GM20431 (cell line): ENCODE data around the gene SORCS2.

Experiments used
- in situ Hi-C: fragments of 300-500 bp; cut with MseI, MboI; formaldehyde crosslinking; loops from one replicate; pipeline ENCODE4 v1.15.0; 2020; ENCODE audit warnings: low sequenced_read_pairs; ENCODE audit not compliant: unreplicated experiment

SORCS2 gene

GRCh38 chr4:7693237-7693608, 500.9 kb downstream of the SORCS2 start:
- in situ Hi-C loops = no loop called here

- in situ Hi-C loops = no loop called here
Measured at GRCh38 chr4:7693711-7694110, 501.4 kb downstream of the SORCS2 start.

GRCh38 chr4:7694324-7694723, 502.0 kb downstream of the SORCS2 start:
- in situ Hi-C loops = no loop called here

DNA sequence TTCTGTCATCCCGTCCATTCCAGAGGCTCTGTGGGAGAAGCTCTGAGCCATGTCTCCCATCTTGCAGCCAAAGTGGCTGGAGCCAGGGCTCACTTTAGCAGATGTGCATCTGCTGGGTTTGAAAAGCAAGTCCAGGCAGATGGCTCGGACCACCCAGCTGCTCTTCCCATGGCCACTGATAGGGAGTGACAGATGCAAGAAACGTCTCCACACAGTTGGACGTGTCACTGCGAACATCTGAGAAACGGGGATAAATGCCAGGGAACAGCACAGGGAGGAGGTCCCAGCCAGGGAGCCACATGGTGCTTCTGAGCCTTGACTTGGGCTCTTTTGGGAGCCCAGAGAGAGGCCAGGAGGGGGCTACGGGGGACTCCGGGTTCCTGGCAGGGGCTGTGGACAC, 505.0 kb downstream of the SORCS2 start:
- in situ Hi-C loops = no loop called here

- in situ Hi-C loops = no loop called here
Measured at GRCh38 chr4:7697821-7698220, 505.5 kb downstream of the SORCS2 start.

DNA sequence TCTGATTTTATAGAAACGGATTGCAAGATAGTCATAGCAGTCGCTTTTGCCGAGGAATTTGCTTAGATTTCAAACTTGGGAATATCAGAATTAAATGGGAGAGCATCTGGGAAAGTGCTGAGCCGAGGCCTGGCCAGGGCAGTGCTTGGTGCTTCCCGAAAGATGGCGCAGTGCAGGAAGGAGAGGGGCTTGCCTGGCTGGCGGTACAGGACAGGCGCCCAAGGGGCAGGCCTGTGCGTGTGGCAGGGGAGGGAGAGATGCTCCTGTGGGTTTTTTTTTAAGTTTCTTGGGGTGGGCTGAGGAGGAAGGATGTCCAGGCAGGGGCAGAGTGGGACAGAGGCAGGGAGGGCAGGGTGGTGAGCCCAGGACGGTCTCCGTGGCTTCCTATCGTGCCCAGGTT, 506.2 kb downstream of the SORCS2 start:
- in situ Hi-C loops = no loop called here

GRCh38 chr4:7699031-7699430, 506.7 kb downstream of the SORCS2 start:
- in situ Hi-C loops = no loop called here

GRCh38 chr4:7699825-7700224, 507.5 kb downstream of the SORCS2 start:
- in situ Hi-C loops = no loop called here

- in situ Hi-C loops = no loop called here
Measured at GRCh38 chr4:7700665-7701064, 508.3 kb downstream of the SORCS2 start.

- in situ Hi-C loops = no loop called here
Measured at GRCh38 chr4:7701866-7702649, 509.7 kb downstream of the SORCS2 start.

DNA sequence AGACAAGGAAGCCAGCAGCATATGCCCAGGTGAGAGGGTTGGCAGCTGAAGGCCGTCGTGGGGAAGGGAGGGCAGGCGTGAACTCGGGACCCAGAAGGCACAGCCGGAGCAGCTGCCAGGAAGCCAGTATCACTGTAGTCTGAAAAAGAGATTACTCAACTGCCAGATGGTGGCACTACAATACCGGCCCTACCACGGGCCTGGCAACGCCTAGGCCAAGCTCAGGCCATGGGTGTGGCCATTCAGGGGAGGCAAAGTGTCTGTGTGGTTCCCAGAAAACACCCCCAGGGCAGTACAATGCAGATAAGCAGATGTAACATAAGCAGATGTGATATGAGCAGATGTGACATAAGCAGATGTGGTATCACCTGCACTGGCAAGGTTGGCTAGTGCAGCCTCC, 511.4 kb downstream of the SORCS2 start:
- in situ Hi-C loops = no loop called here

GRCh38 chr4:7704091-7704490, 511.8 kb downstream of the SORCS2 start:
- in situ Hi-C loops = no loop called here

- in situ Hi-C loops = no loop called here
Measured at GRCh38 chr4:7704625-7705024, 512.3 kb downstream of the SORCS2 start.

DNA sequence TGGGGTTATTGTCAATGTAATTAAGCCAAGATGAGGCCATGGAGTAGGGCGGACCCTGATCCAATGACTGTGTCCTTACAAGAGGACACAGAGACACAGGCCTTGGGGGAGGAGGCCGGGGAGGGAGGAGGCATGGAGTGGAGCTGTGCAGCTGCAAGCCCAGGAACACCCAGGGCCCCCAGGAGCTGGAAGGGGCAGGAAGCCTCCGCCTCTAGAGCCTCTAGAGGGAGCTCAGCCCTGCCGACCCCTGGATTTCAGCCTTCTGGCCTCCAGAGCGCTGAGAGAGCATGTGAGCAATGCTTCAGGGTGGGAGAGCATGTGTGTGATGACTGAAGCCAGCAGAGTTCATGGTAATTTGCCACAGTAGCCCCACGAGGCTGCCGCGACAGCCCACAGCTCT, 512.7 kb downstream of the SORCS2 start:
- in situ Hi-C loops = no loop called here

GRCh38 chr4:7705593-7705992, 513.3 kb downstream of the SORCS2 start:
- in situ Hi-C loops = no loop called here

DNA sequence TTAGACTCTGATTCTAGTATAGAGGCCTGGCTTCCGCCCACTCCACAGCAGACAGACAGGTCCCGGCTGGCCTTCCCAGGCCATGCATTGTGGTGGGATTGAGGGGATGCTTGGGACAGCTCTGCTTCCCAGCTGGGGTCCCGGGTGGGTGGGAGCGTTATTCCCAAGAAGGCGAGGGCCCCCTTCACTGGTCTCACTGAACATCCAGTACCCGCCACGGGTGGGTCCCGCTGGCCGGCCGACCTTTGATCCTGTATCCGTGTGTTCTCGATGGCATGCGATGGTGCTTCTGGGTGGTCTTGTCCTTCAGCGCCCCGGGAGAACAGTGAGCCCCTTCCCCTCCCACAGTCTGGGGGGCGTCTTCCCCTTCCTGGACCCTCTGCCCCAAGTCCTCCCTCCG, 515.9 kb downstream of the SORCS2 start:
- in situ Hi-C loops = no loop called here

DNA sequence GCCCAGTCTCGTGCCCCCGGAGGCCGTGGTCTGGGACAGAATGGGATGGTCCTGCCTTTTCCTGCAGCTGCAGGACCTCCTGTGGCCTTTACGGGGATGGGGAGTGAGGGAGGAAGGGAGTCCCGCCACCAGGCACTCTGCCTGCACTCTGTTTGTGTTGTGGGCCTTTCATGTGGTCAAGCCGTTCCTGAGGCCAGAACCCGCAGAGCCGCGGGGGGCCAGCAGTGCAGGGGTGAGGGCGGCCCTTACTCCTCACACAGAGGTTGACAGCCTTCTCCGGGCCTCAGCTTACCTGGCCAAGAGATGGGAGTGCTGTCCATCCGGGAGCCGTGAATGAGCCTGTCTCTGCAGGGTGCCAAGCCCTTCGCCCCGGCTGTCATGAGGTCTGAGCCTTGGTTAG, 516.6 kb downstream of the SORCS2 start:
- in situ Hi-C loops = no loop called here

DNA sequence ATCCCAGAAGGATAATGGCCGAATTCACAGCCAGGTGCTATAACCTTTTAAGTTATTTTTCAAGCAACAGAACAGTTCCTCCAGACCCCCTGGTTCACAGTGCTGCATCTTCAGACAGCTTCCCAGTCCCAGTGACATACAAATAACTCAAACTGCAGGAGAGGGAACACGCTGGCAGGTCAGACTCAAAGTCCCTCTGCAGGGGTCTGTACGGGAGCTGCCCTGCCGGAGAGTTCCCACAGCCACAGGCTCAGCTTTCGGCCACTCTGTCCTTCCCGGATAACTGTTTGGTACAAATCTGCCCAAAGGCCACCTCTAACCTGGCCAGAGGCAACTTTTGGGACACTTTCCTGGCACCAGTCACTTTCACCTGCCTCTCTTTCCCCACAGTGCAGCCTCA, 517.1 kb downstream of the SORCS2 start:
- in situ Hi-C loops = no loop called here

DNA sequence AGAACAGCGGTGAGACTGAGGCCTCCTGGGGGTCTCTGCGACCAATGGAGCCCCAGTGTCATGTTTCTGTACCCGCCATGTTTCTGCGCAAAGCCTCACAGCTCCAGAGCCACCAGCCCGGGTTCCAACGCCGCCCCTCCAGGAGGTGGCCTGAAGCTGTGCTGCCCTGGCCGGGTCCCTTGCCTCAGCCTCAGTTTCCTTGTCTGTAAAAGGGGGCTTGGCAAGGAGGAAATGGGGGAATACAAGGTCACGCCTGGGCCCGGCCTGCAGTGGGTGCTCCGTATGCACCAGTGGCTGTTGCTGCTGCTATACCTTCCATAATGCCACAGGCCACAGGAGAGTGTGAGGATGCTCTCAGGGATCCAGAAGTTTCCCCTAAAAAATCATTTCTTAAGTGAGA, 517.8 kb downstream of the SORCS2 start:
- in situ Hi-C loops = no loop called here

DNA sequence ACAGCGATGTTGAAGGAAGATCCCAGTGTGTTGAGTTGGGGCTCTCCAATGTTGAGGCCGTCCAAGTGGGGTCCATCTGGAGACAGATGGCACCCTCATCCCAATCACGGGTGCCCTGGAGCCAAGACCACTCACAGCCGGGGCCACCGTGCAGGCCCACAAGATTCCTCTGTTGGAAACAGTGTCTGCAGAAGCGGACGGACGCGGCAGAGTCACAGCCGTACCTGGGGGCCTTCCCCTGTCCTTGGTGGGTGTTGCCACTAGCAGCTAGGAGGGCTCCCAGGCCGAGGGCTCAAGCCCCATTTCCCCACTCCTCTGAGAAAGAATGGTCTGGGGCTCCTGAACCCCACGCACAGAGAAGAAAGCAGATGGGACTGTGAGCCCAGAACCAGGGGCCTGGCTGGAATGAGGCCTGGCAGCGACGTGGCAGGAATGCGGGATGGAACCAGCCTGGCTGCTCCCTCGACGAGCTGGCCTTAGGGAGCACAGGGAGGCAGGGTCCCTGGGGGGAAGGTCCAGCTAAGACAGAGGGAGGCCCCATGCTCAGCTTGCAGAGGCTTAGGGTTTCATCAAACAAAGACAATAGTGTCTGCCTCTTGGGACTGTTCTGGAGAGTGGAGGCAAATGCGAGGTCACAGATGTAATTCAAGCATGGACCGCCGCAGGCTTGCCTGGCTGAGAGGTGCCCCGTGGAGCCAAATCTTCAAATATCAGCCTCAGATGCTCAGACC, 518.4 kb downstream of the SORCS2 start:
- in situ Hi-C loops = no loop called here

DNA sequence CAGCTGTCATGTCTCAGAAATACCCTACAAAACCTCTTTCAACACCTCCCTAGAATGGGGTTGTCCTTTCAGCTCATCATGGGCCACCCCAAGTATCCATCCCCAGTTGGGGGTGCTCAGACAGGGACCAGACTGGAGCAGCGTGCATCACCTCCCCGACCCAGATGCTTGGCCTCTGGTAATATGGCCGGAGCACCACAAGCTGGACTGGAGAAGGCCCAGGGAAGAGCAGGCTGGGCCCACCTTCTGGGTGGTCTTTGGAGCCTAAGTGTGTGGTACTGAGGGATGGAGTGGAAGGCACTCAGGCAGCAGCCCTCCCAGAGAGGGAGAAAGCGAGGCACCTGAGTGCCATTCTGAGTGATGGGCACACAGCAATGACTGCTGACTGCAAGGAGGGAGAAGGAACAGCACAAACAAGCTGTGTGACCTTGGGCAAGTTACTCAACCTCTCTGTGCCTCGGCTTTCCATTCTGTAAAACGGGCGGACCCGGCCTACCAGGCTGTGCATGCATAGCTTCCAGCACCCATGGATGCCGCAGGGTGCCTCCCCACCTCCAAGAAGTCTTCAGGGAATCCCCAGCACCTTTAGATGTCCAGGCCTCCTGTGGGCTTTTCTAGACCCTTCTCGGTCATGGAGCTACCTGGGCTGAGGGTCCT, 519.1 kb downstream of the SORCS2 start:
- in situ Hi-C loops = no loop called here
